ENCODE data around the gene METAP1.

The METAP1 gene

GRCh38 chr4:99102634-99103033 lies 107.1 kb downstream of the METAP1 start:
- ATAC-seq, result no peak
- TF ChIP-seq ZNF565 (CRISPR knock-in tag; conservative IDR thresholded peaks at IDR 0.05; ENCODE audit: low read depth), result no peak
- no peak for TF ChIP-seq TSHZ2 (CRISPR knock-in tag; IDR thresholded peaks at IDR 0.05)
- TF ChIP-seq PATZ1 (CRISPR knock-in tag; IDR thresholded peaks at IDR 0.05; ENCODE audit: borderline replicate concordance), result no peak
- TF ChIP-seq, protein P1, sequence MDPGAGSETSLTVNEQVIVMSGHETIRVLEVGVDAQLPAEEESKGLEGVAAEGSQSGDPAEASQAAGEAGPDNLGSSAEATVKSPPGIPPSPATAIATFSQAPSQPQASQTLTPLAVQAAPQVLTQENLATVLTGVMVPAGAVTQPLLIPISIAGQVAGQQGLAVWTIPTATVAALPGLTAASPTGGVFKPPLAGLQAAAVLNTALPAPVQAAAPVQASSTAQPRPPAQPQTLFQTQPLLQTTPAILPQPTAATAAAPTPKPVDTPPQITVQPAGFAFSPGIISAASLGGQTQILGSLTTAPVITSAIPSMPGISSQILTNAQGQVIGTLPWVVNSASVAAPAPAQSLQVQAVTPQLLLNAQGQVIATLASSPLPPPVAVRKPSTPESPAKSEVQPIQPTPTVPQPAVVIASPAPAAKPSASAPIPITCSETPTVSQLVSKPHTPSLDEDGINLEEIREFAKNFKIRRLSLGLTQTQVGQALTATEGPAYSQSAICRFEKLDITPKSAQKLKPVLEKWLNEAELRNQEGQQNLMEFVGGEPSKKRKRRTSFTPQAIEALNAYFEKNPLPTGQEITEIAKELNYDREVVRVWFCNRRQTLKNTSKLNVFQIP (CRISPR knock-in tag; IDR thresholded peaks at IDR 0.05; ENCODE audit: borderline replicate concordance, low read depth), result no peak
- TF ChIP-seq RARB (CRISPR knock-in tag; IDR thresholded peaks at IDR 0.05), result no peak
- TF ChIP-seq TOX (CRISPR knock-in tag; IDR thresholded peaks at IDR 0.05; ENCODE audit: borderline replicate concordance), result no peak

GRCh38 chr4:99103166-99103565 lies 107.6 kb downstream of the METAP1 start:
- ATAC-seq, result no peak
- no peak for TF ChIP-seq PATZ1 (CRISPR knock-in tag; IDR thresholded peaks at IDR 0.05; ENCODE audit: borderline replicate concordance)
- TF ChIP-seq GLIS3 (CRISPR knock-in tag; IDR thresholded peaks at IDR 0.05), result no peak
- TF ChIP-seq, protein P2, sequence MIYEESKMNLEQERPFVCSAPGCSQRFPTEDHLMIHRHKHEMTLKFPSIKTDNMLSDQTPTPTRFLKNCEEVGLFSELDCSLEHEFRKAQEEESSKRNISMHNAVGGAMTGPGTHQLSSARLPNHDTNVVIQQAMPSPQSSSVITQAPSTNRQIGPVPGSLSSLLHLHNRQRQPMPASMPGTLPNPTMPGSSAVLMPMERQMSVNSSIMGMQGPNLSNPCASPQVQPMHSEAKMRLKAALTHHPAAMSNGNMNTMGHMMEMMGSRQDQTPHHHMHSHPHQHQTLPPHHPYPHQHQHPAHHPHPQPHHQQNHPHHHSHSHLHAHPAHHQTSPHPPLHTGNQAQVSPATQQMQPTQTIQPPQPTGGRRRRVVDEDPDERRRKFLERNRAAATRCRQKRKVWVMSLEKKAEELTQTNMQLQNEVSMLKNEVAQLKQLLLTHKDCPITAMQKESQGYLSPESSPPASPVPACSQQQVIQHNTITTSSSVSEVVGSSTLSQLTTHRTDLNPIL (CRISPR knock-in tag; IDR thresholded peaks at IDR 0.05; ENCODE audit: low read depth), result no peak
- TF ChIP-seq RARB (CRISPR knock-in tag; IDR thresholded peaks at IDR 0.05), result no peak
- TF ChIP-seq CSRNP3 (CRISPR knock-in tag; IDR thresholded peaks at IDR 0.05), result no peak
- no peak for TF ChIP-seq ZFP30 (CRISPR knock-in tag; IDR thresholded peaks at IDR 0.05)
- no peak for TF ChIP-seq TOX (CRISPR knock-in tag; IDR thresholded peaks at IDR 0.05; ENCODE audit: borderline replicate concordance)
- TF ChIP-seq TSHZ2 (CRISPR knock-in tag; IDR thresholded peaks at IDR 0.05), result no peak
- TF ChIP-seq BACH2 (CRISPR knock-in tag; IDR thresholded peaks at IDR 0.05; ENCODE audit: borderline replicate concordance), result no peak
- TF ChIP-seq SNAI2 (CRISPR knock-in tag; IDR thresholded peaks at IDR 0.05), result no peak
- TF ChIP-seq ARNTL (CRISPR knock-in tag; IDR thresholded peaks at IDR 0.05; ENCODE audit: borderline replicate concordance, low read depth), result no peak
- no peak for TF ChIP-seq ZNF70 (CRISPR knock-in tag; IDR thresholded peaks at IDR 0.05)
- no peak for TF ChIP-seq OSR1 (CRISPR knock-in tag; IDR thresholded peaks at IDR 0.05)
- no peak for TF ChIP-seq ZNF565 (CRISPR knock-in tag; conservative IDR thresholded peaks at IDR 0.05; ENCODE audit: low read depth)
- no peak for TF ChIP-seq ZFP3 (CRISPR knock-in tag; IDR thresholded peaks at IDR 0.05)
- TF ChIP-seq, protein P1 (CRISPR knock-in tag; IDR thresholded peaks at IDR 0.05; ENCODE audit: borderline replicate concordance, low read depth), result no peak
- no peak for TF ChIP-seq PPARA (CRISPR knock-in tag; IDR thresholded peaks at IDR 0.05; ENCODE audit: borderline replicate concordance)
- TF ChIP-seq ZC3H10 (CRISPR knock-in tag; IDR thresholded peaks at IDR 0.05), result no peak
- no peak for TF ChIP-seq TCF4 (CRISPR knock-in tag; IDR thresholded peaks at IDR 0.05; ENCODE audit: borderline replicate concordance)
- TF ChIP-seq ESRRG (CRISPR knock-in tag; IDR thresholded peaks at IDR 0.05), result no peak

Measured in SK-N-SH treated with all-trans-retinoic acid at 6 μM for 48 hours (cell line).